K562 (cell line): ENCODE measurements around the gene PMPCA. TPM values are rescaled to one million over a fixed set of nuclear protein-coding genes. Genes with fewer than 3 reads are reported as not detected.

ENCODE experiments used
- ATF7 ChIP-seq: fragments of 450-650 bp; IDR thresholded peaks from 2 replicates; pipeline ENCODE4 v1.7.1; 2014; ENCODE audit warnings: mild to moderate bottlenecking, moderate library complexity
- BCL6 ChIP-seq: fragments of 250-450 bp; sonication (Bioruptor Pico); IDR thresholded peaks from 2 replicates; pipeline ENCODE4 v1.4.0; 2020
- ELF1 ChIP-seq: fragments of 200-800 bp; sonication (Bioruptor generic); IDR thresholded peaks from 2 replicates; pipeline ENCODE4 v1.6.1; 2016; ENCODE audit warnings: missing genetic modification characterization, missing compliant biosample characterization
- FOXM1 ChIP-seq, 2 experiments: fragments of 450-650 bp in 1 of 2; sonication (generic) in 1 of 2; formaldehyde crosslinking in 1 of 2; IDR thresholded peaks; 2 replicates each; pipeline versions ENCODE4 v1.6.1 to v1.9.0; 2017 to 2022; ENCODE audit warnings: low read depth in 2 of 2, mild to moderate bottlenecking in 2 of 2, missing genetic modification reagents in 1 of 2, moderate library complexity in 1 of 2
- GABPB1 ChIP-seq: sonication (generic); formaldehyde crosslinking; IDR thresholded peaks from 2 replicates; pipeline ENCODE4 v1.8.0; 2022; ENCODE audit warnings: mild to moderate bottlenecking, missing genetic modification reagents
- GTF2F1 ChIP-seq: IDR thresholded peaks from 2 replicates; pipeline ENCODE4 v1.6.1; 2011; ENCODE audit warnings: low read depth, low read length, improper control_type of control experiment
- KDM4B ChIP-seq, 2 experiments: fragments of 450-650 bp in 1 of 2; sonication (generic) in 1 of 2; IDR thresholded peaks; 2 replicates each; pipeline ENCODE4 v1.6.1; 2016 to 2017; ENCODE audit warnings: borderline replicate concordance in 2 of 2, antibody characterized with exemption in 1 of 2, low read depth in 1 of 2, mild to moderate bottlenecking in 1 of 2
- L3MBTL2 ChIP-seq: fragments of 450-650 bp; IDR thresholded peaks from 2 replicates; pipeline ENCODE4 v1.6.1; 2016; ENCODE audit warnings: mild to moderate bottlenecking, moderate library complexity
- MXI1 ChIP-seq: IDR thresholded peaks from 2 replicates; pipeline ENCODE4 v1.6.1; 2011; ENCODE audit warnings: low read depth, mild to moderate bottlenecking, improper control_type of control experiment, low read length
- NUFIP1 ChIP-seq: fragments of 450-650 bp; IDR thresholded peaks from 2 replicates; pipeline ENCODE4 v1.6.1; 2018; ENCODE audit not compliant: partially characterized antibody
- PCBP1 ChIP-seq: fragments of 200-400 bp; formaldehyde crosslinking; IDR thresholded peaks from 2 replicates; pipeline ENCODE4 v1.6.1; 2018; ENCODE audit warnings: mild to moderate bottlenecking, low read depth, low read length; ENCODE audit not compliant: poor library complexity, severe bottlenecking
- RBBP5 ChIP-seq: fragments of 200-600 bp; sonication (generic); IDR thresholded peaks from 2 replicates; pipeline ENCODE4 v1.6.1; 2012; ENCODE audit warnings: borderline replicate concordance, mild to moderate bottlenecking, low read length, control low read depth, inconsistent platforms; ENCODE audit not compliant: insufficient read depth, poor library complexity, severe bottlenecking
- SAP30 ChIP-seq: fragments of 200-600 bp; sonication (generic); IDR thresholded peaks from 2 replicates; pipeline ENCODE4 v1.6.1; 2012; ENCODE audit warnings: borderline replicate concordance, low read depth, mild to moderate bottlenecking, moderate library complexity, low read length, control low read depth, inconsistent platforms; ENCODE audit not compliant: insufficient read depth, poor library complexity, severe bottlenecking
- SMARCA4 ChIP-seq: fragments of 450-650 bp; IDR thresholded peaks from 2 replicates; pipeline ENCODE4 v1.6.1; 2016
- SRF ChIP-seq, 2 experiments: fragments of 250-450, 450-650 bp in 1 of 2; sonication (Bioruptor Pico) in 1 of 2; sonication (generic) in 1 of 2; formaldehyde crosslinking; IDR thresholded peaks; 2 replicates each; pipeline versions ENCODE4 v1.5.0 to v1.5.1; 2020 to 2022; ENCODE audit warnings: mild to moderate bottlenecking in 1 of 2, missing genetic modification reagents in 1 of 2
- STAG1 ChIP-seq: sonication (generic); formaldehyde crosslinking; IDR thresholded peaks from 2 replicates; pipeline ENCODE4 v1.5.0; 2020; ENCODE audit warnings: missing genetic modification reagents, borderline replicate concordance
- TCF7 ChIP-seq: sonication (generic); IDR thresholded peaks from 2 replicates; pipeline ENCODE4 v1.6.1; 2016; ENCODE audit warnings: antibody characterized with exemption, borderline replicate concordance
- TOE1 ChIP-seq, 2 experiments: fragments of 450-650 bp in 1 of 2; sonication (generic) in 1 of 2; formaldehyde crosslinking in 1 of 2; IDR thresholded peaks; 2 replicates each; pipeline versions ENCODE4 v1.7.1 to v1.8.0; 2016 to 2022; ENCODE audit warnings: borderline replicate concordance in 2 of 2, mild to moderate bottlenecking in 2 of 2, antibody characterized with exemption in 1 of 2, inconsistent platforms in 1 of 2, low read depth in 1 of 2, missing genetic modification reagents in 1 of 2, moderate library complexity in 1 of 2
- ZC3H4 ChIP-seq: sonication (generic); formaldehyde crosslinking; IDR thresholded peaks from 2 replicates; pipeline ENCODE4 v1.9.0; 2021; ENCODE audit warnings: missing genetic modification reagents, borderline replicate concordance
- ZNF143 ChIP-seq: sonication (generic); formaldehyde crosslinking; IDR thresholded peaks from 2 replicates; pipeline ENCODE4 v1.9.0; 2022; ENCODE audit warnings: mild to moderate bottlenecking, missing genetic modification reagents
- ZNF23 ChIP-seq: fragments of 250-450 bp; sonication (Bioruptor Pico); IDR thresholded peaks from 2 replicates; pipeline ENCODE4 v1.4.0; 2020; ENCODE audit warnings: mild to moderate bottlenecking
- polyA plus RNA-seq, 8 experiments: library from polyadenylated mRNA; depleted of rRNA in 4 of 8; stranded (reverse) in 5 of 8; unstranded in 3 of 8; fragments of >200 nt; fragmentation: Nextera tagmentation in 2 of 8; fragmentation: Illumina TruSeq in 1 of 8; extraction: Ambion mirVana in 2 of 8; extraction: Trizol in 1 of 8; gene quantifications; 2 replicates each; pipeline versions ENCODE4 v1.2.1 to v1.2.3, GENCODE V29; 2011 to 2014; ENCODE audit warnings: inconsistent platforms in 1 of 8, missing spikeins in 1 of 8
- total RNA-seq, 7 experiments: library from RNA; depleted of rRNA in 6 of 7; stranded (reverse); fragments of >200 nt in 6 of 7; fragmentation: Illumina TruSeq in 2 of 7; extraction: Trizol in 2 of 7; gene quantifications; 2 replicates each; pipeline versions ENCODE4 v1.2.1 to v1.2.3, GENCODE V29; 2011 to 2021; ENCODE audit warnings: low replicate concordance in 1 of 7
- TF ChIP-seq, protein P1 (sequence below): sonication (generic); formaldehyde crosslinking; IDR thresholded peaks from 2 replicates; pipeline ENCODE4 v1.8.0; 2022; ENCODE audit warnings: missing genetic modification reagents, mild to moderate bottlenecking, moderate library complexity, borderline replicate concordance
- TF ChIP-seq, protein P2 (sequence below), 2 experiments: fragments of 150-350 bp in 1 of 2; IDR thresholded peaks; 2 replicates each; pipeline ENCODE4 v1.6.1; 2012 to 2016; ENCODE audit warnings: low read depth in 2 of 2, low read length in 2 of 2, mild to moderate bottlenecking in 1 of 2, moderate library complexity in 1 of 2

Gene PMPCA
- total and polyA plus RNA-seq, 9 of the 15 experiments (the other 6 are each of a cell fraction or from before 2014, with no cell fraction given): 23.9 to 143 (median 86.6) TPM

DNA sequence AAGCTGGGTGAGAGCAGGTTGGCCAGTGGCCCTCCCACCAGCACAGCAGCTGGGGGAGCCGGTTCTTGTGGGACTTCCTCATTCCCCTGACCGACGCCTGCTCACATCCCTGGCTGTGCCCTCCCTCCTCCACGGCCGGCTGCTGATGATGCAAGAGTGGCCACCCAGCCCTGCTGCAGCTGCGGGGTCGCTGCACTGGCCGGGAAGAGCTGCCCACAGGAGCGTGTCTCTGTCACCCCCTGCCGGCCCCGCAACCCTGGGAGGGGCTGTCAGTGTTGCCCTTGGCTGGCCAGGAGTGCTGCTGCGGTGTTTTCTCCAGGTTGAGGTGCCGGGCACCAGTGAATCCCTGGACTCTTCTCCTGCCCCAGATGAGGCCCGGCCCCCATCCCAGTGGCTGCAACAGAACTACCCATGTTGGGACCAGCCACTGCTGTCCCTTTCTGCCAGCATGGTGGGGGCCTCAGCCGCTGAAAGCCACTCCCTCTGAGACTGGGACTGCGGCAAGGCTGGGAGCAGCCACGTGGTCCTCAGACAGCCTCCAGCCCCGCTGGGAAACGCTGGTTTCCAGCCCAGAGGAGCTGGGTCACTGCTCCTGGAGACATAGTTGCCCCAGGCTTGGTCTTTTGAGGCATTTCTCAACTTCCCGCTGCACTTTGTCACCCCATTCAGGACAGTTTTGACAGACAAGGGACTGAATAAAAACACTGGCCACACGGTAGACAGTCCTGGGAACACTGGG is 37.7 kb upstream of the PMPCA start (continued):
- TF ChIP-seq, protein P1, sequence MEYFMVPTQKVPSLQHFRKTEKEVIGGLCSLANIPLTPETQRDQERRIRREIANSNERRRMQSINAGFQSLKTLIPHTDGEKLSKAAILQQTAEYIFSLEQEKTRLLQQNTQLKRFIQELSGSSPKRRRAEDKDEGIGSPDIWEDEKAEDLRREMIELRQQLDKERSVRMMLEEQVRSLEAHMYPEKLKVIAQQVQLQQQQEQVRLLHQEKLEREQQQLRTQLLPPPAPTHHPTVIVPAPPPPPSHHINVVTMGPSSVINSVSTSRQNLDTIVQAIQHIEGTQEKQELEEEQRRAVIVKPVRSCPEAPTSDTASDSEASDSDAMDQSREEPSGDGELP (CRISPR knock-in tag): peak; percentile 96
- no peak for TF ChIP-seq TCF7
- 0 out of 4 replicates have a peak, but pooled peaks of 1 of the 2 experiments have one; percentile 13 for TF ChIP-seq SRF (CRISPR knock-in tag; IDR thresholded peaks at IDR 0.05)
- TF ChIP-seq ATF7: peak; percentile 91
- no peak for TF ChIP-seq NUFIP1
- peak; percentile 18; the same call in 1 of the 2 replicates for TF ChIP-seq STAG1 (CRISPR knock-in tag)
- TF ChIP-seq MXI1: peak; percentile 91
- no peak for TF ChIP-seq GTF2F1
- TF ChIP-seq ZC3H4 (CRISPR knock-in tag): no peak
- peak; percentile 64 for TF ChIP-seq ELF1 (tag)
- no peak for TF ChIP-seq ZNF23 (CRISPR knock-in tag)
- peak; percentile 38; the same call in 1 of the 2 replicates for TF ChIP-seq SMARCA4
- TF ChIP-seq, protein P2, sequence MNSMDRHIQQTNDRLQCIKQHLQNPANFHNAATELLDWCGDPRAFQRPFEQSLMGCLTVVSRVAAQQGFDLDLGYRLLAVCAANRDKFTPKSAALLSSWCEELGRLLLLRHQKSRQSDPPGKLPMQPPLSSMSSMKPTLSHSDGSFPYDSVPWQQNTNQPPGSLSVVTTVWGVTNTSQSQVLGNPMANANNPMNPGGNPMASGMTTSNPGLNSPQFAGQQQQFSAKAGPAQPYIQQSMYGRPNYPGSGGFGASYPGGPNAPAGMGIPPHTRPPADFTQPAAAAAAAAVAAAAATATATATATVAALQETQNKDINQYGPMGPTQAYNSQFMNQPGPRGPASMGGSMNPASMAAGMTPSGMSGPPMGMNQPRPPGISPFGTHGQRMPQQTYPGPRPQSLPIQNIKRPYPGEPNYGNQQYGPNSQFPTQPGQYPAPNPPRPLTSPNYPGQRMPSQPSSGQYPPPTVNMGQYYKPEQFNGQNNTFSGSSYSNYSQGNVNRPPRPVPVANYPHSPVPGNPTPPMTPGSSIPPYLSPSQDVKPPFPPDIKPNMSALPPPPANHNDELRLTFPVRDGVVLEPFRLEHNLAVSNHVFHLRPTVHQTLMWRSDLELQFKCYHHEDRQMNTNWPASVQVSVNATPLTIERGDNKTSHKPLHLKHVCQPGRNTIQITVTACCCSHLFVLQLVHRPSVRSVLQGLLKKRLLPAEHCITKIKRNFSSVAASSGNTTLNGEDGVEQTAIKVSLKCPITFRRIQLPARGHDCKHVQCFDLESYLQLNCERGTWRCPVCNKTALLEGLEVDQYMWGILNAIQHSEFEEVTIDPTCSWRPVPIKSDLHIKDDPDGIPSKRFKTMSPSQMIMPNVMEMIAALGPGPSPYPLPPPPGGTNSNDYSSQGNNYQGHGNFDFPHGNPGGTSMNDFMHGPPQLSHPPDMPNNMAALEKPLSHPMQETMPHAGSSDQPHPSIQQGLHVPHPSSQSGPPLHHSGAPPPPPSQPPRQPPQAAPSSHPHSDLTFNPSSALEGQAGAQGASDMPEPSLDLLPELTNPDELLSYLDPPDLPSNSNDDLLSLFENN (IDR thresholded peaks at IDR 0.05; ENCODE audit: low read depth in 2 of 2, low read length in 2 of 2): no peak
- peak in 1 of 2 experiments; percentile 8; a peak in 1 of 4 replicates for TF ChIP-seq KDM4B (IDR thresholded peaks at IDR 0.05; ENCODE audit: borderline replicate concordance in 2 of 2, low read depth in 1 of 2)
- peak; percentile 53 for TF ChIP-seq L3MBTL2
- peak; percentile 77 for TF ChIP-seq SAP30
- no peak for TF ChIP-seq FOXM1 (IDR thresholded peaks at IDR 0.05; ENCODE audit: low read depth)
- TF ChIP-seq FOXM1 (CRISPR knock-in tag; IDR thresholded peaks at IDR 0.05; ENCODE audit: low read depth): no peak
- peak; percentile 1 for TF ChIP-seq RBBP5
- TF ChIP-seq BCL6 (CRISPR knock-in tag): no peak
- peak; percentile 67 for TF ChIP-seq GABPB1 (CRISPR knock-in tag)
- TF ChIP-seq TOE1 (IDR thresholded peaks at IDR 0.05; ENCODE audit: borderline replicate concordance): peak; percentile 33; the same call in 1 of the 2 replicates
- TF ChIP-seq TOE1 (CRISPR knock-in tag; IDR thresholded peaks at IDR 0.05; ENCODE audit: borderline replicate concordance, low read depth): no peak
- peak; percentile 31 for TF ChIP-seq PCBP1
- no peak for TF ChIP-seq ZNF143 (CRISPR knock-in tag)
